ENCODE results near the gene TPRG1L.
"Not testable (repeated sequence)": the region's sequence is repeated elsewhere in the genome, so short reads cannot be mapped to it uniquely, and the experiment has no call there.

TPRG1L gene

GRCh38 chr1:3580231-3580630, 44.6 kb upstream of the TPRG1L start:
- no peak overlapping the region for H2AFZ ChIP-seq (ENCODE audit: low read depth, low read length)
- no peak overlapping the region for H3K4me3 ChIP-seq (ENCODE audit: low read length)
- H3K4me1 ChIP-seq (ENCODE audit: low read length) = no peaks in the 10 kb centered on the region
- H3K4me2 ChIP-seq (ENCODE audit: low read length) = no peak overlapping the region
- no peak for TF ChIP-seq EZH2phosphoT487 (IDR thresholded peaks at IDR 0.05; ENCODE audit: low read depth)
- no peak for TF ChIP-seq CTCF (IDR thresholded peaks at IDR 0.05; ENCODE audit: low read depth, low read length)
- H3K27me3 ChIP-seq (ENCODE audit: low read depth, low read length) = no peaks in the 10 kb centered on the region
- H3K79me2 ChIP-seq (ENCODE audit: low read length) = no peaks in the 10 kb centered on the region
- no peak overlapping the region for H3K9ac ChIP-seq (ENCODE audit: low read length)
- H4K20me1 ChIP-seq (ENCODE audit: insufficient read depth, low read length) = no peaks in the 10 kb centered on the region
- no peak overlapping the region for H3K27ac ChIP-seq (ENCODE audit: low read length)
- H3K9me3 ChIP-seq (ENCODE audit: insufficient read depth, low read length) = no peaks in the 10 kb centered on the region
- H3K36me3 ChIP-seq (replicated peaks; ENCODE audit: low read depth, low read length) = no peaks in the 10 kb centered on the region

GRCh38 chr1:3581296-3582036, 43.3 kb upstream of the TPRG1L start:
- H3K4me1 ChIP-seq (ENCODE audit: low read length) = no peaks in the 10 kb centered on the region
- H3K27ac ChIP-seq (ENCODE audit: low read length) = no peak overlapping the region
- H3K79me2 ChIP-seq (ENCODE audit: low read length) = no peaks in the 10 kb centered on the region
- H4K20me1 ChIP-seq (ENCODE audit: insufficient read depth, low read length) = no peaks in the 10 kb centered on the region
- H3K27me3 ChIP-seq (ENCODE audit: low read depth, low read length) = no peaks in the 10 kb centered on the region
- no peak overlapping the region for H3K4me2 ChIP-seq (ENCODE audit: low read length)
- H3K4me3 ChIP-seq (ENCODE audit: low read length) = no peak overlapping the region
- H3K9ac ChIP-seq (ENCODE audit: low read length) = no peak overlapping the region
- no peaks in the 10 kb centered on the region for H3K9me3 ChIP-seq (ENCODE audit: insufficient read depth, low read length)
- no peak overlapping the region for H2AFZ ChIP-seq (ENCODE audit: low read depth, low read length)
- no peaks in the 10 kb centered on the region for H3K36me3 ChIP-seq (replicated peaks; ENCODE audit: low read depth, low read length)
- no peak for TF ChIP-seq EZH2phosphoT487 (IDR thresholded peaks at IDR 0.05; ENCODE audit: low read depth)
- no peak for TF ChIP-seq CTCF (IDR thresholded peaks at IDR 0.05; ENCODE audit: low read depth, low read length)

GRCh38 chr1:3583751-3584150, 41.1 kb upstream of the TPRG1L start:
- H3K79me2 ChIP-seq (ENCODE audit: low read length); H4K20me1 ChIP-seq (ENCODE audit: insufficient read depth, low read length): not testable (repeated sequence)

DNA sequence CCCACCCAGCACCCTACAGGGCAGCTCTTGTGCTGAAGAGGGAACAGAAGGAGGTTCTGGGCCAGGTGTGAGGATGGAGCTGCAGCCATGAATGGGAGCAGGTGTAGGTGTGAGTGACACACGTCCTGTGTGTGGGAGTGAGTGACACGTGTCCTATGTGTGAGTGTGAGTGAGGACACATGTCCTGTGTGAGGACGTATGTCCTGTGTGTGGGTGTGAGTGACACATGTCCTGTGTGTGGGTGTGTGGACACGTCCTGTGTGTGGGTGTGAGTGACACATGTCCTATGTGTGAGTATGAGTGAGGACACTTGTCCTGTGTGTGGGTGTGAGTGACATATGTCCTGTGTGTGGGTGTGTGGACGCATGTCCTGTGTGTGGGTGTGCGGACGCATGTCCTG, 39.9 kb upstream of the TPRG1L start:
- no peaks in the 10 kb centered on the region for H4K20me1 ChIP-seq (ENCODE audit: insufficient read depth, low read length)
- no peak overlapping the region for H3K4me3 ChIP-seq (ENCODE audit: low read length)
- H2AFZ ChIP-seq (ENCODE audit: low read depth, low read length) = no peak overlapping the region
- H3K27ac ChIP-seq (ENCODE audit: low read length) = no peak overlapping the region
- no peaks in the 10 kb centered on the region for H3K27me3 ChIP-seq (ENCODE audit: low read depth, low read length)
- H3K79me2 ChIP-seq (ENCODE audit: low read length) = no peaks in the 10 kb centered on the region
- TF ChIP-seq EZH2phosphoT487 (IDR thresholded peaks at IDR 0.05; ENCODE audit: low read depth) (no peak), CTCF (IDR thresholded peaks at IDR 0.05; ENCODE audit: low read depth, low read length) (no peak)
- no peak overlapping the region for H3K4me2 ChIP-seq (ENCODE audit: low read length)
- H3K4me1 ChIP-seq (ENCODE audit: low read length) = no peaks in the 10 kb centered on the region
- H3K9ac ChIP-seq (ENCODE audit: low read length) = no peak overlapping the region
- H3K36me3 ChIP-seq (replicated peaks; ENCODE audit: low read depth, low read length) = no peaks in the 10 kb centered on the region
- no peaks in the 10 kb centered on the region for H3K9me3 ChIP-seq (ENCODE audit: insufficient read depth, low read length)

More at GRCh38 chr1:3583751-3584150, 41.1 kb upstream of the TPRG1L start:
- H3K36me3 ChIP-seq (replicated peaks; ENCODE audit: low read depth, low read length); H3K9me3 ChIP-seq (ENCODE audit: insufficient read depth, low read length); H3K4me2 ChIP-seq (ENCODE audit: low read length); H3K9ac ChIP-seq (ENCODE audit: low read length); H3K4me1 ChIP-seq (ENCODE audit: low read length); H3K4me3 ChIP-seq (ENCODE audit: low read length); H3K27ac ChIP-seq (ENCODE audit: low read length); H2AFZ ChIP-seq (ENCODE audit: low read depth, low read length); H3K27me3 ChIP-seq (ENCODE audit: low read depth, low read length): not testable (repeated sequence)

DNA sequence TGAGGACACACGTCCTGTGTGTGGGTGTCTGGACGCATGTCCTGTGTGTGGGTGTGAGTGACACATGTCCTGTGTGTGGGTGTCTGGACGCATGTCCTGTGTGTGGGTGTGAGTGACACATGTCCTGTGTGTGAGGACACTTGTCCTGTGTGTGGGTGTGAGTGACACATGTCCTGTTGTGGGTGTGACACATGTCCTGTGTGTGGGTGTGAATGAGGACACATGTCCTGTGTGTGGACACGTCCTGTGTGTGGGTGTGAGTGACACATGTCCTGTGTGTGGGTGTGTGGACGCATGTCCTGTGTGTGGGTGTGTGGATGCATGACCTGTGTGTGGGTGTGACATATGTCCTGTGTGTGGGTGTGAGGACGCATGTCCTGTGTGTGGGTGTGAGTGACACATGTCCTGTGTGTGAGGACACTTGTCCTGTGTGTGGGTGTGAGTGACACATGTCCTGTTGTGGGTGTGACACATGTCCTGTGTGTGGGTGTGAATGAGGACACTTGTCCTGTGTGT, 39.4 kb upstream of the TPRG1L start:
- not testable (repeated sequence) for H3K9me3 ChIP-seq (ENCODE audit: insufficient read depth, low read length); H3K4me1 ChIP-seq (ENCODE audit: low read length); H3K9ac ChIP-seq (ENCODE audit: low read length); H3K4me3 ChIP-seq (ENCODE audit: low read length); H4K20me1 ChIP-seq (ENCODE audit: insufficient read depth, low read length); H2AFZ ChIP-seq (ENCODE audit: low read depth, low read length); H3K79me2 ChIP-seq (ENCODE audit: low read length); H3K27me3 ChIP-seq (ENCODE audit: low read depth, low read length); H3K4me2 ChIP-seq (ENCODE audit: low read length); H3K27ac ChIP-seq (ENCODE audit: low read length); H3K36me3 ChIP-seq (replicated peaks; ENCODE audit: low read depth, low read length)

All from OCI-LY3 (cell line).